A673 (cell line): ENCODE results near the gene ZNF74. TPM values are rescaled to one million over a fixed set of nuclear protein-coding genes. Genes with fewer than 3 reads are reported as not detected.
"Not testable (repeated sequence)": the region's sequence is repeated elsewhere in the genome, so short reads cannot be mapped to it uniquely, and the experiment has no call there.

Source experiments
- BruUV-seq: library from RNA; stranded (reverse); fragments of 400-500 nt; replicated peaks from 2 replicates; lab custom pipeline; 2021; lab: Mats Ljungman, UMichigan
- CTCF ChIA-PET: fragments of 300-600 bp; sonication (Branson Sonifier 250); formaldehyde crosslinking; loops from one replicate; lab custom pipeline; 2022; ENCODE audit warnings: antibody characterized with exemption; lab: Charles Lee
- POLR2A ChIA-PET: fragments of 300-600 bp; sonication (Branson Sonifier 250); formaldehyde crosslinking; loops from one replicate; lab custom pipeline; 2022; ENCODE audit warnings: antibody characterized with exemption; ENCODE audit not compliant: low non-redundant PET; lab: Charles Lee
- DNase-seq: peaks from one replicate; pipeline ENCODE4 v3.0.0-alpha.2; 2015; ENCODE audit warnings: low spot score
- H3K27ac ChIP-seq: fragments of 200-600 bp; sonication (generic); 2 replicates; pipeline ENCODE4 v1.5.1; 2016; ENCODE audit warnings: mixed run types, low read depth, mild to moderate bottlenecking, mixed read lengths, antibody characterized with exemption, low read length; ENCODE audit not compliant: poor library complexity, severe bottlenecking
- H3K27me3 ChIP-seq: fragments of 200-600 bp; sonication (generic); replicated peaks from 2 replicates; pipeline ENCODE4 v1.6.1; 2017; ENCODE audit warnings: mixed run types, low read depth, mild to moderate bottlenecking, mixed read lengths, antibody characterized with exemption, low read length; ENCODE audit not compliant: insufficient read depth, poor library complexity
- H3K36me3 ChIP-seq: fragments of 200-600 bp; sonication (generic); 2 replicates; pipeline ENCODE4 v1.6.1; 2016; ENCODE audit warnings: mixed run types, mild to moderate bottlenecking, mixed read lengths, antibody characterized with exemption, low read length; ENCODE audit not compliant: insufficient read depth, poor library complexity, severe bottlenecking
- H3K4me1 ChIP-seq: fragments of 200-600 bp; sonication (generic); 2 replicates; pipeline ENCODE4 v1.6.1; 2017; ENCODE audit warnings: mixed run types, mild to moderate bottlenecking, mixed read lengths, antibody characterized with exemption, low read length; ENCODE audit not compliant: insufficient read depth, poor library complexity, severe bottlenecking
- H3K4me3 ChIP-seq: fragments of 200-600 bp; sonication (generic); 2 replicates; pipeline ENCODE4 v1.5.1; 2016; ENCODE audit warnings: low read depth, mixed run types, mild to moderate bottlenecking, mixed read lengths, low read length; ENCODE audit not compliant: poor library complexity, severe bottlenecking
- H3K9me3 ChIP-seq: fragments of 200-600 bp; sonication (generic); 2 replicates; pipeline ENCODE4 v1.6.1; 2016; ENCODE audit warnings: mixed run types, low read depth, mild to moderate bottlenecking, mixed read lengths, antibody characterized with exemption, low read length; ENCODE audit not compliant: poor library complexity, severe bottlenecking
- EZH2 ChIP-seq: fragments of 200-600 bp; sonication (generic); IDR thresholded peaks from 2 replicates; pipeline ENCODE4 v1.6.1; 2017; ENCODE audit warnings: borderline replicate concordance, low read depth, mild to moderate bottlenecking, mixed read lengths, antibody characterized with exemption, low read length; ENCODE audit not compliant: poor library complexity, severe bottlenecking
- intact Hi-C: fragments of 100-400 bp; cut with micrococcal nuclease; formaldehyde crosslinking; loops from one replicate; pipeline ENCODE4 v1.10.0; 2022; ENCODE audit not compliant: unreplicated experiment
- total RNA-seq: library from RNA; stranded (reverse); gene quantifications from 2 replicates; pipeline ENCODE4 v1.2.3, GENCODE V29; 2021
- TF ChIP-seq, protein P1 (sequence below): fragments of 300-800, 200-600 bp; sonication (generic); conservative IDR thresholded peaks from 2 replicates; pipeline ENCODE4 v1.5.1; 2017; ENCODE audit warnings: low read depth, mild to moderate bottlenecking, antibody characterized with exemption, low read length, moderate library complexity, mixed read lengths

ZNF74 gene
- total RNA-seq, 1 experiment from 2014 or later = 37.2 TPM

DNA sequence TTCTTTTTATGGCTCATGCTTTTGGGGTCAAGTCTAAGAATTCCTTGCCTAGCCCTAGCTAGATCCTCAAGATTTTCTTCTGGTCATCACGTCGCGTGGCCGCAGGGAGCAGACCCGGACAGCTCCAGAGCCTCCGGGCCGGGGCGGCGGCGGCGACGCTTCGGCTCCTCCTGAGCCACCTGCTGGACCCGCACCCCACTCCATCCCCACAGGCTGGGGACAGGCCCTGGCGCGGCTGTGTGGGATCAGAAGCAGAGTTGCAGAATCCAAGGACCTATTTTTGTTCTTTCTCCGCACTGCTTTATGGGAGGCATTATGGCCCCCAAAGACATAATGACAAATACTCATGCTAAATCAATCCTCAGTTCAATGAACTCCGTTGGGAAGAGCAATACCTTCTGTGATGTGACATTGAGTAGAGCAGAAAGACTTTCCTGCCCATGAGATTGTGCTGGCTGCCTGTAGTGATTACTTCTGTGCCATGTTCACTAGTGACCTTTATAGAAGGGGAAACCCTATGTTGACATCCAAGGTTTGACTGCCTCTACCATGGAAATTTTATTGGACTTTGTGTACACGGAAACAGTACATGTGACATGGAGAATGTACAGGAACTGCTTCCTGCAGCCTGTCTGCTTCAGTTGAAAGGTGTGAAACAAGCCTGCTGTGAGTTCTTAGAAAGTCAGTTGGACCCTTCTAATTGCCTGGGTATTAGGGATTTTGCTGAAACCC lies 56.0 kb downstream of the ZNF74 start:
- no peak overlapping the region for H3K27ac ChIP-seq
- no peaks in the 10 kb centered on the region for H3K9me3 ChIP-seq
- intact Hi-C loops = no loop called here
- H3K4me1 ChIP-seq = no peaks in the 10 kb centered on the region
- POLR2A ChIA-PET = no interaction called here
- no peak for TF ChIP-seq EZH2
- TF ChIP-seq, protein P1, sequence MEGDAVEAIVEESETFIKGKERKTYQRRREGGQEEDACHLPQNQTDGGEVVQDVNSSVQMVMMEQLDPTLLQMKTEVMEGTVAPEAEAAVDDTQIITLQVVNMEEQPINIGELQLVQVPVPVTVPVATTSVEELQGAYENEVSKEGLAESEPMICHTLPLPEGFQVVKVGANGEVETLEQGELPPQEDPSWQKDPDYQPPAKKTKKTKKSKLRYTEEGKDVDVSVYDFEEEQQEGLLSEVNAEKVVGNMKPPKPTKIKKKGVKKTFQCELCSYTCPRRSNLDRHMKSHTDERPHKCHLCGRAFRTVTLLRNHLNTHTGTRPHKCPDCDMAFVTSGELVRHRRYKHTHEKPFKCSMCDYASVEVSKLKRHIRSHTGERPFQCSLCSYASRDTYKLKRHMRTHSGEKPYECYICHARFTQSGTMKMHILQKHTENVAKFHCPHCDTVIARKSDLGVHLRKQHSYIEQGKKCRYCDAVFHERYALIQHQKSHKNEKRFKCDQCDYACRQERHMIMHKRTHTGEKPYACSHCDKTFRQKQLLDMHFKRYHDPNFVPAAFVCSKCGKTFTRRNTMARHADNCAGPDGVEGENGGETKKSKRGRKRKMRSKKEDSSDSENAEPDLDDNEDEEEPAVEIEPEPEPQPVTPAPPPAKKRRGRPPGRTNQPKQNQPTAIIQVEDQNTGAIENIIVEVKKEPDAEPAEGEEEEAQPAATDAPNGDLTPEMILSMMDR = no peak
- H3K27me3 ChIP-seq = no peaks in the 10 kb centered on the region
- CTCF ChIA-PET = no interaction called here
- no TSS peak for BruUV-seq
- no peaks in the 10 kb centered on the region for H3K36me3 ChIP-seq
- DNase-seq = no peak
- H3K4me3 ChIP-seq = no peak overlapping the region

DNA sequence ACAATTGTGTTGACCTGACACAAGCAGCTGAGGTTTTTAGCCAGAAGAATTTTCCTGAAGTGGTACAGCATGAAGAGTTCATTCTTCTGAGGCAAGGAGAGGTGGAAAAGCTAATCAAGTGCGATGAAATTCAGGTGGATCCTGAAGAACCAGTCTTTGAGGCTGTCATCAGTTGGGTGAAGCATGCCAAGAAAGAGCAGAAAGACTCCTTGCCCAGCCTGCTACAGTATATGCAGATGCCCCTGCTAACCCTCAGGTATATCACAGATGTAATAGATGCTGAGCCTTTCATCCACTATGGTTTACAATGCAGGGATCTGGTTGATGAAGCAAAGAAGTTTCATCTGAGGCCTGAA lies 56.6 kb downstream of the ZNF74 start:
- H3K9me3 ChIP-seq = no peaks in the 10 kb centered on the region
- ChIA-PET CTCF (no interaction called here), POLR2A (no interaction called here)
- no peak for DNase-seq
- intact Hi-C loops = no loop called here
- no peak overlapping the region for H3K27ac ChIP-seq
- BruUV-seq = no TSS peak
- peaks cover 4% of the 10 kb centered on the region for H3K36me3 ChIP-seq
- no peaks in the 10 kb centered on the region for H3K27me3 ChIP-seq
- H3K4me1 ChIP-seq = no peaks in the 10 kb centered on the region
- no peak for TF ChIP-seq EZH2
- H3K4me3 ChIP-seq = no peak overlapping the region

DNA sequence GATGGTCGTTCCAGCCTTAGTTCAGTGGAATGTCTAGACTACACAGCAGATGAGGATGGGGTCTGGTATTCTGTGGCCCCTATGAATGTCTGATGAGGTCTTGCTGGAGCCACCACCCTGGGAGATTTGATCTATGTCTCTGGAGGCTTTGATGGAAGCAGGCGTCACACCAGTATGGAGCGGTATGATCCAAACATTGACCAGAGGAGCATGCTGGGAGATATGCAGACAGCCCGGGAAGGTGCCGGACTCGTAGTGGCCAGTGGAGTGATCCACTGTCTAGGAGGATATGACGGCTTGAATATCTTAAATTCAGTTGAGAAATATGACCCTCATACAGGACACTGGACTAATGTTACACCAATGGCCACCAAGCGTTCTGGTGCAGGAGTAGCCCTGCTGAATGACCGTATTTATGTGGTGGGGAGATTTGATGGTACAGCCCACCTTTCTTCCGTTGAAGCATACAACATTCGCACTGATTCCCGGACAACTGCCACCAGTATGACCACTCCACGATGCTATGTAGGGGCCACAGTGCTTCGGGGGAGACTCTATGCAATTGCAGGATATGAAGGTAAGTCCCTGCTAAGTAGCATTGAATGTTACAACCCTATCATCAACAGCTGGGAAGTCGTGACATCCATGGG lies 57.3 kb downstream of the ZNF74 start:
- H3K36me3 ChIP-seq, BruUV-seq, CTCF ChIA-PET, POLR2A ChIA-PET, intact Hi-C loops, DNase-seq, H3K9me3 ChIP-seq, H3K27ac ChIP-seq, H3K4me3 ChIP-seq, H3K27me3 ChIP-seq, H3K4me1 ChIP-seq: not testable (repeated sequence)

DNA sequence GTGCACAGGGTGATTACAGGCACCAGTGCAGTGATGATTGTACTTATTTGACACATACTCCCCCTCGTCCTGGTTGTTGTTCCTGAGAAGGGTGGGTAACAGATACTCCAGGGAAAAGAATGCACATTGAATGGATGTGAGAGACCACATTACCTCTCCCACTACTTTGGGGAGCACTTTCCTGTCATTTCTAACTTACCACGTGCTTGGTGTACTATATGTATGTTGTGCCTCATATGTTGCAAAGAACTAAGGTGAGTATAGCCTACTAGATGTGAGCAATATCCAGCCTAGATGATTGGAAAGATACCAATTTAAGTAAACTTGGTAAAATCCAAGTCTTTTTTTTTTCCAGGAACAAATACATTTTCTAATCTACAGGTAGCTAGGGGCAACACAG lies 58.0 kb downstream of the ZNF74 start:
- POLR2A ChIA-PET = no interaction called here
- CTCF ChIA-PET = no interaction called here
- intact Hi-C loops = no loop called here

More for the DNA sequence above, 58.0 kb downstream of the ZNF74 start:
- no peak for DNase-seq
- Histone ChIP-seq H3K27me3 (no peaks in the 10 kb centered on the region), H3K27ac (no peak overlapping the region), H3K9me3 (no peaks in the 10 kb centered on the region), H3K4me1 (no peaks in the 10 kb centered on the region), H3K4me3 (no peak overlapping the region), H3K36me3 (peaks cover 9% of the 10 kb centered on the region)
- TF ChIP-seq EZH2 = no peak
- TF ChIP-seq, protein P1 = no peak
- no TSS peak for BruUV-seq
